HG03354 (cell line): Measurements from ENCODE around the gene TGFBR2.

Experiments used
- ATAC-seq: cut with Tn5 transposase; IDR thresholded peaks from one replicate; pipeline ENCODE4 v1.9.1; 2021; ENCODE audit warnings: mild to moderate bottlenecking; ENCODE audit not compliant: unreplicated experiment, poor library complexity, severe bottlenecking

Gene TGFBR2

GRCh38 chr3:30631243-30631904, 25.0 kb downstream of the TGFBR2 start:
- ATAC-seq: no peak

DNA sequence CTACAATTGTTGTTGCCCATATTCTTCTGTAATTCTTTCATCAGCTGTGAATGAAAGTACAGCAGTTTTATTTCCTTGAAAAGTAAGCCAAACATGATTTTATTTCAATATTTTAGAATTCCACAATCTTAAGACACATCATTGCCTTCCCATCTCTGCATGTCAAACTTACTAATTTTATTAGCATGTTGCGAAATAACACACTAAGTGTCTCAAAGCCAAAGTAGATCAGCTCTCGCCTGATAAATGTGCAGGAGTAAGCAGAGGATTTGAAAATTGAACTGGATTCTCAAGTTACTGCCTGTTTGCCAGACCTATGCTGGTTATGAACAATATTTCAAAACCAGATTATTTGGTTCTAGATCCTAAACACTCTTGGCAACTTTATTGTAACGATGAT, 25.7 kb downstream of the TGFBR2 start:
- no peak for ATAC-seq

- no peak for ATAC-seq
Observed at GRCh38 chr3:30632521-30632920, 26.1 kb downstream of the TGFBR2 start.

DNA sequence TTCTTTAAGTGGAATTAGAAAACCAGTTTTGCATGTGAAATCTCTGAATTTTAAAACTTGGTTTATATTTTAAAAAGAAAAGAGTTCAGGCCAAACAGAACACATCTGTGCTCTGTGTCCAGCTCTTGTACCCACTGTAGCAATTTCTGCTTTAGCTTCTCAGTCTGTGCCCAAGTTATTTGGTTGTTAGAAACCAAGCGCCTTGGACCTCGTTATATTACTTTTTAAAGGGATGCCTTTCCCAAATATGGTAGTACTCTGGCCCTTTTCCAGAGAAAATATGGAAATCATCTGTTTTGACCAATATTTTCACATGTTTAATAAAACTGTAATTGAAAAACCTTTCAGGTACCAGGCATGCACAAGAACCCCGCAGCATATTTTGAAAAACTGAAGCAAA, 27.3 kb downstream of the TGFBR2 start:
- ATAC-seq: no peak

GRCh38 chr3:30634761-30635735, 28.6 kb downstream of the TGFBR2 start:
- no peak for ATAC-seq

DNA sequence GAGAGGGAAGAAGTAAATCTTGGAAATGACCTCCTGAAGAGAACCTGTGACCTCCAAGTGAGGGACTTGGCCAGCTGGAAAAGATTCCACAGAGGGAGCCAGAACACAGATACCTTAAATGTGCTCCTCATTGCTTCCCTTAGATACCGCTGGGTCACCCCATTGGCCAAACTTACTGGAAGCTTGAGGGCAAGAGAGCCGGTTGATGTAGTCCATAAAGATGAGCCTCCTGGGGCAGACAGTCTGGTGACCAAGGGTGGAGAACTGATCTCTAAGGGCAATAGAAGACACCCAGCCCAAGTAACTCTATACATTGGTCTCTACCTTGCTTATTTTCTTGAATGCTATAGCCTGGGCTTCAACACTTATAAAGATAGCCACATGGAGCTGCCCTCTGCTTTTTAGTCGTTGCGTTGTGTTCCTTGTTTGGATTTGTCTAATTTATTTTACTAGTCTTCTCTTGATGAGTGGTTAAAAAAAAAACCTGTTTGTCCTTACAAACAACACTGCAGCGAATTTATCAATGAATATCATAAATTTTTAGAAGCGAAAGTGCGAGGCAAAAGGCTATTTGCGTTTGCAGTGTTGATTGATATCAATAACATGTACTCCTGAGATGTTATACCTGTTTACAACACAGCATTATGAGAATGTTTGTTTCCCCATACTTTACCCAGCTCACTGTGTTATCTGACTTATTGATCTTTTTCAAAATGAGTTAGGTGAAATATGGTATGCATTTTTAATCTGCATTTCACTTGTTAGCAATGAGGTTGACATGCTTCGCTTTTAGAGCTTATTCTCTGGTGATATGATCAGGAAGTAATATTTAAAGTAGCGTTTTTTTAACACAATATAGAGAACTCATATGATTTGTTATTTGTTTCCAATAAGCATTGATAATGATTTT, 31.2 kb downstream of the TGFBR2 start:
- no peak for ATAC-seq

- ATAC-seq: no peak
Observed at GRCh38 chr3:30638685-30639412, 32.4 kb downstream of the TGFBR2 start.

DNA sequence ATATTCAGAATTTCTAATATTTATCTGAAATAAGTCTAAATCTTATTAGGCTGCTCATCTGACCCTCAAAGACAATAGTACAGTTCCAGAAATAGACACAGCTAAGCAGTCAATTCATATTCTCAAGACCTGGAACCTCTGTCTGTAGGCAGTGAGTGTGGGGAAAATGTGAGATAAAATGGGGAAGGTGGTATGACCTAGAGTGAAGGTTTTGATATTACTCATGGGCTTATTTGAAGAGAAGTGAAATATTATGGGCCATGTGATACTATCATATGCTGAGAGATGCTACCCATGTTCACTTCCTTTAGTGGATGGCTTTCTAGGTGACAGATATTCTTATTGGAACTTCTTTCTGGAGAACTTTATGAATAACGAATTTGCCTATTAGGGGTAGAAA, 33.5 kb downstream of the TGFBR2 start:
- peak; percentile 73 for ATAC-seq

DNA sequence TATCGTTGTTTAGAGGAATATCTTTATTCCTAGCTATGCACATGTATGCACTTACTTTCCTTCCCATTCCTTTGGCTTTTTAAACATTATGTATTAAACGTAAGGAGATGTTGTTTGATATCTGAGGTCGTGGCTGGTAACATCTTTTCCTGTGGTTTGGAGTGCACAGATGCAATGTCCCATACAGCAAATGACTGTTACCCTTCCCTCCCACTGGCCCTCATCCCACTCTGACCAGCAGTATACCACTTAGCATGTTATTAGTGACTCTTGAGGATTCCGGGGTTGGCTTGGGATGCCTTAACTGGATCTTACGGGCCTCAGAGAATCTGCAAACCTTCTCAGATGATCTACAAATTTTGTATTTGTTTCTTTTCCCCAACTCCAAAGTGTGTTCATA, 34.5 kb downstream of the TGFBR2 start:
- ATAC-seq: no peak

DNA sequence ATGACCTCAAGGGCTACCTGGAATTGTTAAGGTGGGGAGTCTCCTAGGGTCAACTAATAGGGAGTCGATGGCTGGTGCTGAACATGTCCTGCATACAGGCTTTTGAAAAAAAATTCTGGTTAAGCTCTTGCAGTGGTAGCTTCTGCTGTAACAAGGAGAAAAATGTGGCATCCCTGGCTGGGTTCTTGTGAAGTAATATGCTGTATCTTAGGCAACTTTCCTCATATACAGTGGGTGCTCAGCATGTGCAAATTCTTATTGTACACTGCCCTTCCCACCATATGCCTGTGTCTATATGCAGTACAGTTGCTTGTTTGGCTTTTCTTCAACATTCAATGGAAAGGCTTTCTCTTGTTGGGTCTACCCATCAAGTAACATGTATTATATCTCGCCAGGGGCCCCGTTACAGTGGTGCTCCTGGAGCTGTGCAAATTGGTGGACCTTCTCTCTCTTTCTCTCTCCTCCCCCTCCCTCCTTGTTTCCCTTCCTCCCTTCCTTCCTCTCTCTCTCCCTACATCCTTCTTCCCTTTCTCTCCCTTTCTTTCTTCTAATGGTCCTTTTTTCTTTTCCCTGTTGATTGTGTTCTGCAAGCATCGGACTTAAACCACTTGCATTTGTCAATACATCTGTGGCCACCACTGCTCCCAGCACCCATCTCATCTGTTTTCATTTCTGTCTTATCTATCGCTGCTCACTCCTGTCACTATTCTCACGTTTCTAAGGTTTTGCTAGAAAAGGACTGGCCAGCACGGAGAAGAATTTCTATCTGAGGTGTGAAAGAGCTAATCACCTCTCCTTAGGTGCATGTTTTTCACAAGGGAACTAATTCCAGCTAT, 35.2 kb downstream of the TGFBR2 start:
- ATAC-seq: no peak

DNA sequence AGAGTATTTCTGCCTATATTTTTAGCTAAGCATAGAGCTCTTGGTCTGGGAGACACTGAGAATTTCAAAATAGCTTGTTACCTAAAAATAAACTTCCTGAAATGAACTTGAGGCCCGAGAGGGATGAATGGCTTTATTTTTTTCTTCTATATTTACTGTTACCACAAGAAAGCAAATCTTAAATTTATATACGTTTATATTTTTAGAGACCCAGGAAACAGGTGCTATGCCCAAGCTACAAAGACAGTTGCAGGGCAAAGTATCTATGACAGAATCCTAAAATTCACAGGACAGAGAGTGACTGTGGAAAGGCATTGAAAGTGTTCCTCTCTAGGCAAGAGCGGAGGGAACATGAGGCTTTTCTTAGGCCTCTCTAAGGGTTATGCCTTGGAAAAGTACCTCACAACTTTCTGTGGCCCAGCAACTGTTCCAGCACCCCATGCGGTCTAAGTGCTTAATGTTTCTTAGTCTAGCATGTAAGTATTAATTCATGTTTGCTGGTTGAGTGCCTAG, 36.5 kb downstream of the TGFBR2 start:
- ATAC-seq: peak; percentile 35

DNA sequence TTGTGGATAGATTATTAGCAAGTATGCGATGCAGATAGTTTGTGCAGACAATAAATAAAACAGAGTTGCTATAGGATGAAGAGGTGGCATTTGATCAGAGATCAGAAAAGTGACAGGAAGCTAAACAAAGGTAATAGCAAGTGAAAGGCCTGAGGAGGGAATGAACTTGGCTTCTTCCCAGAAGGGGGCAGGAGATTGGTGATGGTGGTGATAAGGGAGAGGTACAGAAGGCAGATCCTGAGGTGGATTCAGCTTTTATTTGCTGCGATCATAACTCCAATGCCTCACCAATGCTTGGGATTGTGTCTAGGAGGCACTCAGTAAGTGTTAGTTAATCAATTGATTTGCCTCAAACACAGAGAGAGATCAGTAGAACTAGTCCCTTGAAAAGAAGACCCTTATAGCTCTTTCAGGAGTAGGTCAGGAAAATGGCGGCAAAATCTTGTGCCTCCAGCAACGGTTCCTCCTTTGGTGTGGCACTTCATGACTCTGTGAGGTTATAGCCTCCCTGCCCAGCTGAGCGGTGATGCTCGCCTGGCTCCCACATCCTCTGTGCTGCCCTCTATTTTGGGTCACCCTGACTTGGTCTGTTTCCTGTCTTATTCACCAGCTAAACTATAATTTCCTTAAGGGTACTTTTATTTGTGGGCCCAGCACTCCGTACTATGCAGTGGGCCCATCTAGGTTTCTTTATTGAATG, 37.5 kb downstream of the TGFBR2 start:
- ATAC-seq: peak; percentile 21

DNA sequence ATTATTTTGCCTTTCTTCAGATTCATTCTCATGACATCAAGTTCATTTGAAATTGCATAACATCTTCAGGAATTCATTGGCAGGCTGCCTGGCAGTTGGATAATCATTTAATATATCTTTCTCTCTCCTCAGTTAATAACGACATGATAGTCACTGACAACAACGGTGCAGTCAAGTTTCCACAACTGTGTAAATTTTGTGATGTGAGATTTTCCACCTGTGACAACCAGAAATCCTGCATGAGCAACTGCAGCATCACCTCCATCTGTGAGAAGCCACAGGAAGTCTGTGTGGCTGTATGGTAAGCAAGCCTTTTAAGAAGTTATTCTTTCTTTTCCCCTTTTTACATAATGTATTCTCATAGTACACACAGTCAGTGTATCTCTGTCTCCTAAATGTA, 38.2 kb downstream of the TGFBR2 start:
- peak; percentile 62 for ATAC-seq

GRCh38 chr3:30645077-30645476, 38.7 kb downstream of the TGFBR2 start:
- no peak for ATAC-seq

DNA sequence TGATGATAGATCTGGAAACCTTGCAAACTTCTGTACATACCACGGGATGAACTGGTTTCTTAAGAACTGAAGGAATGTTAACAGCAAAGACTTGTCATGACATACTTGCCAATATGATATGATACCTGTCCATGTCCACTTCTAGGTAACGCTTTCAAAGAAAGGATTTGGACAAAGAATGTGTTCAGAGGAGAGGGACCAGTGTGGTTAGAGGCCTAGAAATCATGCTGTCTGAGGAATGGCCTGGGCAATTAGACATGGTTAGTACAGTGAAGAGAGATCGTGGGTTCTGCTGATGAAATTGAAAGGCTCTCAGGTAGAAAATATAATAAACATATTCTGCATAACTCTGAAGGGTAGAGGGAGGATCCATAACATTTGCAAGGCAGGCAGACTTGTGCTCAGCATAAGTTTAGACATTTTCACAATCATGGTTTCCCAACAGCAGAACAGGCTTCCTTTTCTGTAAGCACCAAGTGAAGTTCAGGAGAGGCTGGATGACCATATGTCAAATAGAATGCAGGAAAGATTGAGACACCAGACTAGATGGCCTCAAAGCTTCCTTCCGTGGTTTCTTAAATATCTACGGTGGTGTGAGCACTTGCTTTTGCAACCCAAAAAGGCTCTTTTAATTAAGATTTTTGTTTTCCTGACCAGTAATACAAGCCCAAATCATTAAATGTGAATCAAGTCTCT, 39.9 kb downstream of the TGFBR2 start:
- ATAC-seq: no peak

DNA sequence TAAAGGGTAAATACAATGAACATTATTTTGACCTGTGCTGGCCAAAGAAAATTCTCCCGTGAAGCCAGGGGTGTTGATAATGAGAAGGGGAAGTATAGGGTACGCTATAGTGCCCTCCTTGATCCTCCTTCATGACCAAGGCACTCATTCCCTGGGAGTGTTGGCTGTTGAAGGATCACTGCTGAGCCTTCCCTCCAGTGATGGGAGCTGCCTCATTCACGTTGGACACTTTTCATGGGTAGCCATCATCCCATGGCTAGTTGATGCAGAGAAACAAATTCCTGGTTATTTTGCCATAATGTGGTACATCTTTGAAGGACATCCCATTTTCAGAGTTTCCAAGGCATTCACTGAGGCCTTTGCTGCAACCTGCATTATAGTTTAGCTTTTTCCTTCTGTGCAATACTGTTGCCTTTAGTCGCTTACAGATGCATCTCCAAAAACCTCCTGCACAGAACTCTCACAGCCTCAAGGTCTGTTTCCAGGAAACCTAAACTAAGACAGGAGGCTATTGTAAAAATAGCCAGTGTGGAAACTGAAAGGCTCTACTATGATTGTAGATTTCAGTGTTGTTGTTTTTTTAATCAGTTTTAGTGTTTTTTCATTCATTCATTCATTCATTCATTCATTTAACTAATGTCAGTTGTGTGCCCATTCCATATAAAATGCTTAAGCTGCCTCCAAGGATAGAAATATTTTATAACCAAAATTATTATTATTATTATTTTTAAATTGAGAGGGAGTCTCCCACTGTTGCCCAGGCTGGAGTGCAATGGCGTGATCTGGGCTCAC, 40.8 kb downstream of the TGFBR2 start:
- no peak for ATAC-seq
